ENCODE measurements around the gene SIK1. TPM values are rescaled to one million over a fixed set of nuclear protein-coding genes. Genes with fewer than 3 reads are reported as not detected.
"Not testable (repeated sequence)": the region's sequence is repeated elsewhere in the genome, so short reads cannot be mapped to it uniquely, and the experiment has no call there.

Gene SIK1
- 10 to 100 TPM; 25.9 to 31.6 TPM for total RNA-seq

DNA sequence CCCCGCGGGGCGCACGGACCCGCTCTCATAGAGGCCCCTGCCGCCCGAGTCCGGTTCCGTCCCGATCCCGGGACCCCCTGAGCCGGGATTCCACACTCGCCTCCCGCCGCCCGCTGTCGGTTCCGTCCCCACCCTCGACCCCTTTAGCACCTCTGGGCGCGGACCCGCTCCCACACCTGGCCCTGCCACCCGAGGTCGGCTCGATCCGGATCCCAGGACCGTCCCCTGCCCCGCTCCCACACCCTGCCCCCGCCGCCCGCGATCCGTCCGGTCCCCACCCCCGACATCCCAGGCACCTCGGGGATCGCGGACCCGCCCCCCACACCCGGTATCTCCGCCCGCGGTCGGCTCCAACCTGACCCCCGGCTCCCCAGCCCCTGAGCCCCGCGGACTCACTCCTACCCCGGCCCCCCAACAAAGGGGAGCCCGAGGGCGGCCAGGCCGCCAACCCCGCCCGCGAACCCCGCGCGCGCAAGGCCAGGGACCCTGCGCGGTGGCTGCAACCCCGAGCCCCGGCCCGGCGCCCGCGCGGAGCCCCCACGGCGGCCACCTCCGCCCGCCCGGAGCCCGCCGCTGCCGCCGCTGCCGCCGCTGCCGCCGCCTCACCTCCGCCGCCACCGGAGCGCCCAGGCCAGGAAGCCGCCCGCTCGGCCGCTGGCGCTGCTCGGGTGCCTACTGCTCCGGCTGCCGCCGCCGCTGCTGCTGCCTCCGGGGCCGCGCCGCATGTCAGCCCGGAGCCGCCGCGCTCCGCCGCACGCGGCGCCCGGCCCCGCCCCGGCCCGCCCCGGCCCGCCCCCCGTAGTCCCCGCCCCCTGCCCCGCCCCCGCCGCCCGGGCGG lies at the start of gene SIK1:
SIK1 (minus strand) TSS at position 728 of the 838 bp plus-strand sequence. CDS start 953 bp downstream, outside the sequence.
- peak; percentile 71 for ATAC-seq (ENCODE audit: low read depth)
- POLR2A ChIA-PET, H3K4me1 Mint-ChIP-seq, H3K9me3 Mint-ChIP-seq, DNase-seq, H3K27me3 Mint-ChIP-seq, H3K27ac Mint-ChIP-seq, H3K4me3 Mint-ChIP-seq, H3K36me3 Mint-ChIP-seq: not testable (repeated sequence)

DNA sequence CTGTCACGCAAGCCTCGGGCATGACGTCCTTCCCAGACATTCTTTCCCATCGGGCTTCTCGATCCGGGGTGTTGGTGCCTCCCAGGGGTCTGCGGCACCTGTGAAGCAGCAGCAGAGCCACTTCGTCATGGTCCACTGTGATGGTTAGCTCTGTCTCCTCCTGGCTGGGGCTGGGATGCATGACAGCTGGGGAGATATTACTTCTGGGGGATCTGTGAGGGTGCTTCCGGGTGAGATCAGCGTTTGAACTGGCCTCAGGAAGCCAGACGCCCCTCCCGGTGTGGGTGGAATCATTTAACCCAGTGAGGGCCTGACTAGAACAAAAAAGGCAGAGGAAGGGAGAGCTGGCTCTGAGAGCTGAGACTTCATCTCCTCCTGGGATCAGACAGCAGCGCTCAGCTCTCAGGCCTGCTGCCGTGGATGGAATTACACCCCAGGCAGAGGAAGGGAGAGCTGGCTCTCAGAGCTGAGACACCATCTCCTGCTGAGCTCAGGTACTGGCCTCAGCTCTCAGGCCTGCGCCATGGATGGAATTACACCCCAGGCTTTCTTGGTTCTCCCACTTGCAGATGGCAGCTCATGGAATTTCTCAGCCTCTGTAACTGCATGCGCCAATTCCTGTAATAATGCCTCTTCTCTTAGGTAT lies 44.8 kb upstream of the SIK1 start:
- H3K27ac Mint-ChIP-seq; POLR2A ChIA-PET; H3K27me3 Mint-ChIP-seq; ATAC-seq (ENCODE audit: low read depth); DNase-seq; H3K36me3 Mint-ChIP-seq; H3K4me1 Mint-ChIP-seq; H3K9me3 Mint-ChIP-seq; H3K4me3 Mint-ChIP-seq: not testable (repeated sequence)

DNA sequence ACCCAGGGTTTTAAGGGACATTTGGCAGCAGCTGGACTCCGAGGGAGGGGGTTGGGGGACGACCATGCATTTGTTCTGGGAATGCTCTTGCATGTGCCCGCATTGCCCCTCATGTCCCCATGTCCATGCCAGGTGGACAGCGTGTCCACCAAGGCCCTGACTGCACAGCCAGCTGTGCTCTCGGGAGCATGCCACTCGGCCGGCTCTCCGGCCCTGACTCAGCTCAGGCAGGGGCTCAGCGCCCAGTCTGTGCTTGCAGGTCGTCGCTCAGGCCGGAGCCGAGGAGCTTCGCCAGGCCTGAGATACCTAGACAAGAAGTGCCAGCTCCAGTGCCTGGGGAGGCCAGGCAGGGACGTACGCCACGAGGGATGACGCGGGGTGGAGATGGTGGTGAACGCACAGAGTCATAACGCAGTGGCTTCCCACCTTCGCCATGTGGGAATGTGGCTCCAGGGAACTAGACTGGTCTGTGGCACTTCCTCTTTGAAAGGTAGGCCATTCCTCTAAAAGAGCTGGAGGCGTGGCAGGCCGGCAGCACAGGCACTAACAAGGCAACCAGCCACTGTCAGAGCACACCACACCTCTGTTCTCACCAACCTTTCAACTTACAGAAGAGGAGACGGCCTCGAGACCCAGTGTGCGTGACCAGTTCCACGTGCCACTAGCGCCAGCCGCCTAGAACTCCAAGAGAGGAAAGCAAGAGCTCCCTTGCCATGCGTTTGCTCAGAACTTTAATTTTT lies 43.0 kb upstream of the SIK1 start:
- H3K9me3 Mint-ChIP-seq; H3K4me1 Mint-ChIP-seq; H3K27ac Mint-ChIP-seq; H3K36me3 Mint-ChIP-seq; DNase-seq; H3K4me3 Mint-ChIP-seq; ATAC-seq (ENCODE audit: low read depth); H3K27me3 Mint-ChIP-seq; POLR2A ChIA-PET: not testable (repeated sequence)

DNA sequence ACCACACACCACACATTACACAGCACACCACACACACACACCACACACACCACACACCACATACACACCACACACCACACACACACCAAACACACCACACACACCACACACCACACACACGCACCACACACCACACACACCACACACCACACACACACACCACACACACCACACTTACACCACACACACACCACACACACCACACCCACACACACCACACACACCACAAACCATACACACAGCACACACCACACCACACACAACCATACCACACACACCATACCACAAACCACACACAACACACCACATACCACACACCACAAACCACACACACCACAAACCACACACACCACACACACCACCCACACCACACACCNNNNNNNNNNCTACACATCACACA lies 40.9 kb upstream of the SIK1 start:
- no peak for ATAC-seq (ENCODE audit: low read depth)
- Mint-ChIP-seq H3K27ac (peak overlapping the region; percentile 83), H3K27me3 (no peaks in the 10 kb centered on the region), H3K4me3 (peak overlapping the region; percentile 32), H3K4me1 (no peaks in the 10 kb centered on the region), H3K9me3 (no peaks in the 10 kb centered on the region), H3K36me3 (peaks cover 3% of the 10 kb centered on the region)
- POLR2A ChIA-PET = no interaction called here
- peak; percentile 20 for DNase-seq

DNA sequence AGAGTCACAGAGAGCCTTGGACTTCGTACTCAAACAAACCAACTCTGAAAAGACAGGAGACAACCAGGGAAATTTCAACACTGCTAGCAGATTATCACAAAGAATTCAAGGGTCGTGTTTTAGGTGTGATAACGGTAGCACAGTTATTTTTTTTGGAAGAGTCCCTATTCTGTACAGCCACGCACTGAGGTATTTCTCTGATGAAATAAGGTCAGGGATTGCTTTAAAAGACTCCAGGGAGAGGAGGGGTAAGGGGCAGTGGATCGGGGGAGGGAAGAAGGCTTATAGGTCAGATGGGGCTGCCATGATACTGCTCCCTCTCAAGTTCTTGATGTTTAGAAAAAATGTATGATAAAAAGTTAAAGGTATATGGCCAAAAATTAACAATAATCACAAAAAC lies 38.2 kb upstream of the SIK1 start:
- H3K27me3 Mint-ChIP-seq; H3K36me3 Mint-ChIP-seq; ATAC-seq (ENCODE audit: low read depth); H3K4me3 Mint-ChIP-seq; H3K27ac Mint-ChIP-seq; POLR2A ChIA-PET; H3K9me3 Mint-ChIP-seq; H3K4me1 Mint-ChIP-seq; DNase-seq: not testable (repeated sequence)

DNA sequence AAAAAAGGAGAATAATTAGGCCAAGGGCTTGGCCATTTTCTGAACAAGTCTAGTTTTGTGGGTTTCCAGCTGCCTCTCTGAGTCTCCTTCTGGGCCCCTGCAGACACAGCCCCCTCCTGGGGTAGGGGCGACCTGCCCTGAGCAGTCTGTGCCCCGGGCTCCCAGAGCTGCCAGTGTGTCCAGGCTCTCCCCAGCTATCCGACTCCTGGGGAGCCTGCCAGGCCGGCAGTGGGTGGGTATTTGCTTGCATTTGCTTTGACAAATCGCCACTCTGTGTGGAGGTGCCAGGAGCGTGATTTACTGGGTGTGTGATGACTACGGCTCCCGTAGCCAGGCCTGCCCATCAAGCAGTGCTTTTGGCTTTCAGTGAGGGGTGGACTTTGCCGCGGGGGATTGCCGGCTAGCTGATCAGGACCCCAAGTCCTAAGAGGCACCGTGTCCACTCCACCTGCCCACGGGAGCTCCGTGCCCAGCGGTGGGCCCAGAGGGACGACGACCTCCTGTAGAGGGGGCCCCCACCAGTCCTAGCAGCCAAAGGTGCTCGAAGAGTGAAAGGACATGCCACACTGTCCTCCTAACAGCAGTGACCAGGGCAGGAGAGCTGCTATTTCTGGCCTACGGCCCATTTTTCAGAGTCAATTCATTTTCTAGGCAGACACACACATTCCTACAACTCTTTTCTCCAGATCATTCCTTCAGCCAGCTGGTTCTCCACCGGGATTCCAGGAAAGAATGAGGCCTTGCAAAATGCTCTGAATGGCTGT lies 36.7 kb upstream of the SIK1 start:
- H3K4me1 Mint-ChIP-seq; ATAC-seq (ENCODE audit: low read depth); H3K4me3 Mint-ChIP-seq; H3K36me3 Mint-ChIP-seq; POLR2A ChIA-PET; DNase-seq; H3K27me3 Mint-ChIP-seq; H3K27ac Mint-ChIP-seq; H3K9me3 Mint-ChIP-seq: not testable (repeated sequence)

DNA sequence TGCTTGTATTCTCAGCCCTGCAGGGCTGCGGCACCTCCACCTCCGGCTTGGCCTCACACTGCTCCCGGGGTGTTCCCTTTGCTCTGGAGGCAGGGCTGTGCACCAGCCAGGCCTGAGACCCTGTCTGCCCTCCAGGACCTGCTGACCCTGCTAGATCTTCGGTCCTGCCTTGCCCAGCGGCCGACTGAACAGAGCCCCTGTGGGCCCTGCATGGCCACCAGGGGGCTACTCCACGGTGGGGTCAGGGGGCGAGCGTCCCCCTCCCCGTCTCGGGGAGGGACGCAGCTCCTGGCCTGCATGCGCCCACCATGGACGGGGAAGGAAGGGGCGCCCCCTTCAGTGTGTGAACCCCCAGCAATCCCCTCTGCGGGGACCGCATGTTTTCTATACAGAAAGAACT lies 36.0 kb upstream of the SIK1 start:
- ATAC-seq (ENCODE audit: low read depth); DNase-seq; H3K9me3 Mint-ChIP-seq; H3K27ac Mint-ChIP-seq; H3K4me1 Mint-ChIP-seq; H3K4me3 Mint-ChIP-seq; H3K27me3 Mint-ChIP-seq; H3K36me3 Mint-ChIP-seq; POLR2A ChIA-PET: not testable (repeated sequence)

DNA sequence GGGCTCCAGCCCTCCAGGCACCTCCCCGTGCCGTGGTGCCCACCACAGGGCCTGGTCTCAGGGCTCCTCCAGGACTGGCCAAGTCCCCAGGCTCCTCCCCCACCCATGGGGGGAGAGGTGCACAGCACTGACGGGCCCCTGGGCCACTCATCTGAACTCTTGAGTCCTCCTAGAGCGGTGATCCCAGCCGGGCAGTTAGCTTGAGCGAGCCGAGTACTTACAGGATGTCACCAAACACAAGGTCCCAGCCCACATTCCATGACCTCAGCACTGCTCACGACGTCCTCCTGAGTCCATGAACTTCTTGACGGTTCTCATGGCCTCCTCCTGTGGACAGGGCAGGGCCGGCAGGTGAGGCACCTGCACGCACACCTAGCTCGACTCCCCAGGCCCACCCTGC lies 33.5 kb upstream of the SIK1 start:
- H3K4me1 Mint-ChIP-seq; H3K9me3 Mint-ChIP-seq; H3K27ac Mint-ChIP-seq; H3K27me3 Mint-ChIP-seq; POLR2A ChIA-PET; DNase-seq; H3K36me3 Mint-ChIP-seq; H3K4me3 Mint-ChIP-seq; ATAC-seq (ENCODE audit: low read depth): not testable (repeated sequence)

DNA sequence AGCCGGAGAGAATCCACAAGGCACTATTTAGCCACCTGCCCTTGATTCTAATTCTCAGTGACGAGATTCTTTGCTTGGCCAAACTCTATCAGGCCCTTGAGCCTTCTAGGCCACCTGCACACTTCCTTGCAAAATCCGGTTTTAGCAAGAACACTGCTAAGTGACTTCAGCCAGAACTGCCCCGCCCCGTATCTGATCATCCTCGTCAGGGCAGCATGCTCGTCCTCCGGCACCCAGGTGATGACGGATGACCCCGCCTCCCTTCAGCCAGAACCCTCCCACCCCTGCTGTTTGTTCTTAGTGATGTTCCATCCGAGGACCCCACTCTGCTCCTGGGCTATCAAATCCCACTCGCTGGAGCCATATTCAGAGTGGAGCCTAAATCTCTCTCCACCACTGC lies 32.1 kb upstream of the SIK1 start:
- H3K9me3 Mint-ChIP-seq; H3K4me3 Mint-ChIP-seq; H3K4me1 Mint-ChIP-seq; H3K36me3 Mint-ChIP-seq; POLR2A ChIA-PET; H3K27ac Mint-ChIP-seq; ATAC-seq (ENCODE audit: low read depth); H3K27me3 Mint-ChIP-seq; DNase-seq: not testable (repeated sequence)

DNA sequence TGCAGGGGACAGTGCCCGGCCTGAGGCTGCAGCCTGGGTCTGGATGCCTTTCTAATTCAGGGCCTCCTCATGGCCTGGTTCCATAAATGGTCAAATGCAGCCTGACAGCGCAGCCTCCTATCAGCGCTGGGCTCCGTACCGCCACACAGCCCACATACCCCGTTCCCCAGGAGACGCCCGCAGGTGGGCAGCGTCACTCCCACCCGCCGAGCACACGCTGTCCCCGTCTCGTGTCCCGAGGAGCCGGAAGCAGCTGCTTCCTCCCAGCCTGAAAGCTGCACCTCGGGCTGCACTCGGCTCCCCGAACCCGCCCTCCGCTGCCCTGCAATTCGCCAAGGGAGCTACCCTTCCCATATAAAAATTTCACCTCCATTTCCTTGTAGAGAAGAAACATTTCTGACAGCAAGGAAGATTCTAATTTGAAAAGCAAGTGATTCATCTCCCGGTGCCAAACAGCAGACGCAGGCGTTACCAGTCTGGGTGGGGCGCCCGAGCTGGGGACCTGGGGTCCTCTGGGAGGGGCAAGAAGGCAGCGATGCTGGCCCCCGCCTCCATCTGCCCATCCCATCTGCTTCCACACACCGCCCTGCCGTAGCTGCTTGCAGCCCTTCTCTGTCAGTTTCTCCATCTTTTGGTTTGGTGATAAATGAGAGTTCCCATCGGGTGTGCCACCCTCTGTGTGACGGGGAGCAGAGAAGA lies 29.8 kb upstream of the SIK1 start:
- H3K36me3 Mint-ChIP-seq, H3K27ac Mint-ChIP-seq, DNase-seq, H3K4me3 Mint-ChIP-seq, H3K27me3 Mint-ChIP-seq, POLR2A ChIA-PET, H3K9me3 Mint-ChIP-seq, H3K4me1 Mint-ChIP-seq: not testable (repeated sequence)
- ATAC-seq (ENCODE audit: low read depth) = peak; percentile 70

DNA sequence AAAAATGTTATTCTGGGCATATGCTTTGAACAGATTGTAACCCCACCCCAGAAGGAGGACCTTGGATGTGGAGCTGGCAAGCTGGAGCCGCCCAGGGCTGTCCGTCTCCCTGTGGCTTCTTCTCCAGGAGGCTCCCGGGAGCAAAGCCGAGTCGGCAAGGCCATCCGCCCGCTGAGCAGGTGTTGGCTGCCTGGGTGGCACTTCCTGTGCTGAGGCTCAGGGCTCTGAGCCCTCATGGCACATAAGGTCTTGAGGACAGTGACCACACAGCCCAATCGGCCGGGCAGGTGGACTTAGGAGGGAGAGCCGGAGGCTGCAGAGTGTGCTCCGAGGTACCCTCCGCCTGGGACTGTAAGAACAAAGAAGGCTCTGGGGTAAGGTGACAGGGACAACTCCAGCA lies 28.8 kb upstream of the SIK1 start:
- H3K4me3 Mint-ChIP-seq; H3K27me3 Mint-ChIP-seq; DNase-seq; H3K36me3 Mint-ChIP-seq; H3K9me3 Mint-ChIP-seq; POLR2A ChIA-PET; H3K27ac Mint-ChIP-seq; H3K4me1 Mint-ChIP-seq; ATAC-seq (ENCODE audit: low read depth): not testable (repeated sequence)

DNA sequence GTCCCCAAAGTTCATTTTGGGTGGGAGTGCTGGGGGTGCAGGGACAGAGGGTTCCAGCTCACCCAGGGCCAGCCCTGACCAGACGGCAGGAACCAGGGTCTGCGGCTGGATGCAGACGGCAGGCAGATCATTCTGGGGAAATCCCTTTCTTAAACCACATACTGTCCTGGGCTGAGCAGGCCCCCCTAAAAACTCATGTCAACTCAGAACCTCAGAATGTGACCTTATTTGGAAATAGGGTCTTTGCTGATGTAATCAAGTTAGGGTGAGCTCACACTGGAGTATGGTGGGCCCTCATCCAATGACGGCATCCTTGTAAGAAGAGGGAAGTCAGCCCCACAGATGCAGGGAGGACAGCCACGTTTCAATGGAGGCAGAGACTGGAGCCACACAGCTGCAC lies 27.2 kb upstream of the SIK1 start:
- POLR2A ChIA-PET, H3K9me3 Mint-ChIP-seq, H3K27me3 Mint-ChIP-seq, DNase-seq, H3K36me3 Mint-ChIP-seq, H3K4me3 Mint-ChIP-seq, H3K4me1 Mint-ChIP-seq, H3K27ac Mint-ChIP-seq: not testable (repeated sequence)
- peak; percentile 16 for ATAC-seq (ENCODE audit: low read depth)

DNA sequence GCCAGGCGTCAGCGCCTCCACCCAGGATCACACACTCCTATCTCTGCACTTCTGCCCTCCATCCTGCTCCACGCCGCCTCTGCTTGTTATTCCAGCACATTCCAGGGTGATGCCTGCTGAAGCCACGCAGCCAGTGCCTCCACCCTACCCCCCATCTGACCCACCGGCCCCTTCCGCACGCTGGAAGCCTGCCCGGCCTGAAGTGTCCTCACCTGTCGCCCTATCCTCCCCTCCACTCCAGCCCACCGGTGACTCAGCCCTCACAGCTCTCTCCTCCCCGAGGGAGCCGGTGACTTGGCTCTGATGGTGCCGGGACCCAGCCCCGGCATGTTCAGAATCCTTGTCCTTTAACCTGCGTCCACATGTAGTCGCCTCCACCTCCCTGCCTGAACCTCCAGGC lies 24.9 kb upstream of the SIK1 start:
- not testable (repeated sequence) for H3K27me3 Mint-ChIP-seq; H3K9me3 Mint-ChIP-seq; ATAC-seq (ENCODE audit: low read depth)

More for the DNA sequence above, 24.9 kb upstream of the SIK1 start:
- H3K4me3 Mint-ChIP-seq, DNase-seq, H3K4me1 Mint-ChIP-seq, H3K36me3 Mint-ChIP-seq, POLR2A ChIA-PET, H3K27ac Mint-ChIP-seq: not testable (repeated sequence)
